ENCODE data around the gene CCS. TPM values are rescaled to one million over a fixed set of nuclear protein-coding genes. Genes with fewer than 3 reads are reported as not detected.

The CCS gene
- total and polyA plus RNA-seq, 9 of the 15 experiments (the other 6 are each of a cell fraction or from before 2014, with no cell fraction given), result 1.1 to 46.6 (median 26.8) TPM

DNA sequence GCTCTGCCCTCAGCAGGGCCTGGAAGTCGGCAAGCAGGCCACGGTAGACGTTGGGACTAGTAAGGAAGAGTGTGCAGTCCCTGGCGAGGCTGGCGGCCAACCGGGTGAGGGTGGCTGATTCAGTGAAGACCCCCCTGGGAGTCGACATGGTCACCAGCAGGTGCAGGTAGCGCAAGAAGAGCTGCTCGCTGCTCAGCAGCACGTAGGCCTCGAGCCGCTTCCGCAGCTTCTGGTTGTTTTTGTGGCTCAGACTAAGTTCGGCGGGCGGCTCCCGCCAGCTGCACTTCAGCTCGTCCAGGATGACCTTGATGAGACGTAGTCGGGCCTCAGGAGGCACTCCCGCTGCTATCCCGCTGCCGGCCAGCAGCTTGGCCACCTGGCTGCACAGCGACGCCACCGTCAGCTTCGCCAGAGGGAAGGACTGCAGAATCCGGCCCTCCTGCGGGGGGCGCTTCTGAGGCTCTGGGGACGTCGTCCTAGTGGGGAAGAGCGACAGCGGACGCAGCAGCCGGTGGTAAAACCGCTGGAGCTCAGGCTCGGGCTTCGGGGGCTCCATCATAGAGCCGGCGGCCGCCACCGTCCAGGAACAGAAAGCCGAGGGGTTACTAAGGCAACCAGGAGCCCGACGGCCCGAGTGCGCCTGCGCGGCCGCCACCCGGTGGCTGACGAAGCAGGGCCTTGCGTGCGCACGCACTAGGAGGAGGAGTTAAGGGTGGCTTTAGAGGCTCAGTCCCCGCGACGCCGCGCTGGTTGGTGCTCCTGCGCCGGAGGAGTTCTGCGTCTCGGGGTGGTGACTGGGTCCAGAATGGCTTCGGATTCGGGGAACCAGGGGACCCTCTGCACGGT is at the start of gene CCS, which contains the start of gene CCDC87 (continued):
- TF ChIP-seq KDM4B (IDR thresholded peaks at IDR 0.05; ENCODE audit: borderline replicate concordance in 2 of 2, low read depth in 1 of 2) (no peak), CGGBP1 (CRISPR knock-in tag; IDR thresholded peaks at IDR 0.05) (no peak), SMARCC2 (IDR thresholded peaks at IDR 0.05; ENCODE audit: low read depth) (no peak), HDAC6 (IDR thresholded peaks at IDR 0.05; ENCODE audit: low read depth, low read length) (no peak), ZNF23 (CRISPR knock-in tag; IDR thresholded peaks at IDR 0.05) (no peak), ZBTB9 (CRISPR knock-in tag; IDR thresholded peaks at IDR 0.05) (no peak), YY1 (IDR thresholded peaks at IDR 0.05; ENCODE audit: borderline replicate concordance in 1 of 3, control insufficient read depth in 1 of 3, extremely low read depth in 1 of 3, insufficient read depth in 3 of 3, insufficient read length in 1 of 3, insufficient replicate concordance in 2 of 3, low read depth in 1 of 3, low read length in 2 of 3) (peak in 2 of 3 experiments; percentile 13 to 19), FOSL1 (tag; conservative IDR thresholded peaks at IDR 0.05) (no peak), NR2C1 (IDR thresholded peaks at IDR 0.05) (no peak), NR2C1 (tag; IDR thresholded peaks at IDR 0.05) (peak; percentile 52; the same call in 1 of the 2 replicates), ZNF282 (CRISPR knock-in tag; IDR thresholded peaks at IDR 0.05) (no peak), MYC (IDR thresholded peaks at IDR 0.05; ENCODE audit: low read depth, low read length) (no peak), MYC (CRISPR knock-in tag; IDR thresholded peaks at IDR 0.05; ENCODE audit: borderline replicate concordance, low read depth) (no peak), TEAD1 (CRISPR knock-in tag; IDR thresholded peaks at IDR 0.05) (peak in 1 of 2 experiments; percentile 73; a peak in 1 of 4 replicates), ZNF12 (CRISPR knock-in tag; IDR thresholded peaks at IDR 0.05) (peak; percentile 37; the same call in 1 of the 2 replicates), NEUROD1 (IDR thresholded peaks at IDR 0.05; ENCODE audit: borderline replicate concordance, low read depth, low read length, partially characterized antibody) (peak; percentile 11), PCBP2 (IDR thresholded peaks at IDR 0.05; ENCODE audit: low read depth, low read length, poor library complexity, severe bottlenecking) (no peak), NBN (IDR thresholded peaks at IDR 0.05; ENCODE audit: low read depth) (peak; percentile 25; the same call in 1 of the 2 replicates), GATA2 (CRISPR knock-in tag; IDR thresholded peaks at IDR 0.05) (no peak), U2AF2 (optimal IDR thresholded peaks at IDR 0.05; ENCODE audit: low read depth, low read length) (no peak)
- TF ChIP-seq, protein P1, sequence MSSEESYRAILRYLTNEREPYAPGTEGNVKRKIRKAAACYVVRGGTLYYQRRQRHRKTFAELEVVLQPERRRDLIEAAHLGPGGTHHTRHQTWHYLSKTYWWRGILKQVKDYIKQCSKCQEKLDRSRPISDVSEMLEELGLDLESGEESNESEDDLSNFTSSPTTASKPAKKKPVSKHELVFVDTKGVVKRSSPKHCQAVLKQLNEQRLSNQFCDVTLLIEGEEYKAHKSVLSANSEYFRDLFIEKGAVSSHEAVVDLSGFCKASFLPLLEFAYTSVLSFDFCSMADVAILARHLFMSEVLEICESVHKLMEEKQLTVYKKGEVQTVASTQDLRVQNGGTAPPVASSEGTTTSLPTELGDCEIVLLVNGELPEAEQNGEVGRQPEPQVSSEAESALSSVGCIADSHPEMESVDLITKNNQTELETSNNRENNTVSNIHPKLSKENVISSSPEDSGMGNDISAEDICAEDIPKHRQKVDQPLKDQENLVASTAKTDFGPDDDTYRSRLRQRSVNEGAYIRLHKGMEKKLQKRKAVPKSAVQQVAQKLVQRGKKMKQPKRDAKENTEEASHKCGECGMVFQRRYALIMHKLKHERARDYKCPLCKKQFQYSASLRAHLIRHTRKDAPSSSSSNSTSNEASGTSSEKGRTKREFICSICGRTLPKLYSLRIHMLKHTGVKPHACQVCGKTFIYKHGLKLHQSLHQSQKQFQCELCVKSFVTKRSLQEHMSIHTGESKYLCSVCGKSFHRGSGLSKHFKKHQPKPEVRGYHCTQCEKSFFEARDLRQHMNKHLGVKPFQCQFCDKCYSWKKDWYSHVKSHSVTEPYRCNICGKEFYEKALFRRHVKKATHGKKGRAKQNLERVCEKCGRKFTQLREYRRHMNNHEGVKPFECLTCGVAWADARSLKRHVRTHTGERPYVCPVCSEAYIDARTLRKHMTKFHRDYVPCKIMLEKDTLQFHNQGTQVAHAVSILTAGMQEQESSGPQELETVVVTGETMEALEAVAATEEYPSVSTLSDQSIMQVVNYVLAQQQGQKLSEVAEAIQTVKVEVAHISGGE (CRISPR knock-in tag; IDR thresholded peaks at IDR 0.05), result 0 out of 6 replicates have a peak, but pooled peaks of 1 of the 3 experiments have one; percentile 44
